ENCODE data around the gene CHMP5. TPM values are rescaled to one million over a fixed set of nuclear protein-coding genes. Genes with fewer than 3 reads are reported as not detected.

Gene CHMP5
- 10 to 100 TPM; 45.3 to 45.9 TPM for total RNA-seq
- long read RNA-seq, transcript CHMP5-201 (8 exons, 1,477 nt) = major isoform, 73 of 77 reads
- long read RNA-seq, partial matches to known transcripts = 2 of 77 reads
- long read RNA-seq, other reads (novel, unspliced or antisense) = 2 of 77 reads

DNA sequence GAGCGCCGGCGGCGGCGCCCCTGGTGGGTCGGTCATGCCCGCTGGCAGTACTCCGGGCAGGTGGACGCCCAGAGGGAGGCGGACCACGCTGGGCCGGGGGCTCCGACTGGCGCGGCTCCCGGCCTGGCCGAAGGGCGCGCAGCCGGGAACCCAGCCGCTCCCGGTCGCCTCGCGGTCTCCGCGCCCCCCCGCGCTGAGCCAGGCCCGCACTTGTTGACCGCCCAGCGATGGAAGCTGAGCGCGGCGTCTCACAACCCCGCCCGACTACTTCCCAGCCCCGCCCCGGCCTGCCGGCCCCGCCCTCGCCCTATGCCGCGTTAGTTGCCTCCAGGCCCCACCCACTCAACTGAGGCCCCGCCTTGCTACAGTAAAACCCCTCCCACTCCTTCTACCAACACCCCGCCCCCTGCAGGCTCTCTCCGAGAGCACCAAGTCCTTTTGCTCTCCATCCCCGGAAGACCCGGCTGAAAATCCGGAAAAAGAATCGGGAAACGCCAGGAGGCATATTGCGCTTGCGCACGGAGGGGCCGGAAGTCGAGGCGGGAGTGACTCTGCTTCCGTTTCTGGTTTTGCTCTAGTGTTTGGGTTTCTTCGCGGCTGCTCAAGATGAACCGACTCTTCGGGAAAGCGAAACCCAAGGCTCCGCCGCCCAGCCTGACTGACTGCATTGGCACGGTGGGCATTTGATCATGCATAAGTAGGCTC lies at the start of gene CHMP5, which contains the start of gene BAG1:
Gene CHMP5 (plus strand): TSS at position 577 of the 705 bp plus-strand sequence. CDS start 30 bp downstream, at position 607.
Gene BAG1 (minus strand): TSS at position 236 of the 705 bp plus-strand sequence.
- ATAC-seq = peak; percentile 99
- intact Hi-C loops (cut with DNase I) = no loop called here
- peak; percentile 100 for DNase-seq

- intact Hi-C loops (cut with DNase I) = loop anchor here (2.0 to 10.0 kb wide), 3 partner anchors 46 to 140 kb away; partner anchors contain the start of gene B4GALT1 (in 1 of the 2)
- DNase-seq = peak; percentile 34
- peak in 1 of 2 donors; percentile 50 for ATAC-seq
Observed at GRCh38 chr9:33220681-33221567, 43.9 kb upstream of the CHMP5 start.

- DNase-seq (no peak), ATAC-seq (no peak)
- intact Hi-C loops (cut with DNase I) = loop anchor here (2.0 to 10.0 kb wide), 3 partner anchors 47 to 141 kb away; partner anchors contain the start of gene B4GALT1 (in 1 of the 2)
Observed at GRCh38 chr9:33221568-33221884, 43.3 kb upstream of the CHMP5 start.

GRCh38 chr9:33222031-33222430 lies 42.8 kb upstream of the CHMP5 start:
- intact Hi-C loops (cut with DNase I) = loop anchor here (5.0 to 10.0 kb wide), 2 partner anchors 47 to 55 kb away; partner anchors contain the start of gene B4GALT1 (in 1 of the 2)
- DNase-seq (no peak), ATAC-seq (no peak)

DNA sequence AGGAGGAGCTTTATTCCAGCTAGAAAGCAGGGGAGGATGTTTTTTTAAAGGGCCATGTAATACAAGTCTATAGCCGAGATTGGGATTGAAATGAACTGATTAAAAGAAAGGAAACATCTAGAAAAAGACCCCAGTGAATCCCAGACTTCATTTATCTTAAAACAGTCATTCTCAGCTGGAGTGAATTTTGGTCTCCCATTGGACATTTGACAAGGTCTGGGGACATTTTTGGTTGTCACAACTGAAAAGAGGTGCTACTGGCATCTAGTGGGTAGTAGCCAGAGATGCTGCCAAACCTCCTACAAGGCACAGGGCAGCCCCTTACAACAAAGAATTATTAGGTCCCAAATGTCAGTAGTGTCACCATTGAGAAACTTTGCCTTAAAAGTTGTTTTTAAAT lies 41.2 kb upstream of the CHMP5 start:
- intact Hi-C loops (cut with DNase I) = loop anchor here (1.0 to 10.0 kb wide), 3 partner anchors 49 to 142 kb away; partner anchors contain the start of gene B4GALT1 (in 1 of the 2)
- ATAC-seq (no peak), DNase-seq (no peak)

DNA sequence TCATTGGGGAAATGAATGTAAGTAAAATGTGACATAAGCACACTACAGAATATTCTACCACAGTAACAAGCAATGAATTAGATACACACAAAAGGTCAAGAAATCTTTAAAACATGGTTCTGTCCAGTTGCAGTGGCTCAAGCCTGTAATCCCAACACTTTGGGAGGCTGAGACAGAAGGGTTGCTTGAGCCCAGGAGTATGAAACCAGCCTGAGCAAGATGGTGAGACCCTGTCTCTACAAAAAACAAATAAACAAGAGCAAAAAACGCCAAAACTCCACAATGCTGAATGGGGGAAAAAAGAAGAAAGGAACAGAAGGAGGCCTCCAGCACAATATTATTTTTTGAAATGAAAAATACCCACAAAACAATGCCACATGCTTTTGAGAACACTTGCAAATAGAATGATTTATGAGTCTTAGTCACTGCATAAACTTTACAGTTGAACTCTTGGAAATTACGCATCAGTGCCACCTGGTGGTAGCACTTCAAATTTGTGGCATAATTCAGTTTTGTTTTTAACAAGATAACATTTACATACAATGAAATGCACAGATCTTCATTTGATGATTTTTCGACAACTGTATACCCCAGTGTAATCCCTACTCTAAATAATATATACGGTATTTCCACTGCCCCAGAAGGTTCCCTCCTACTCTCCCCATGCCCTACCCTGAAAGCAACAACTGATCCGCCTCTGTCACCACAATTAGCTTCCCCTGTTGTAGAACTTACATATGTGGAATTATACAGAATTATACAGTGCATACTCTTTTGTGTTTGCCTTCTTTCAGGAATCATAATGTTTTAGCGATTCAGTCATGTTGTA lies 39.3 kb upstream of the CHMP5 start:
- intact Hi-C loops (cut with DNase I) = loop anchor here in 1 of 2 donors (10.0 kb wide), 1 partner anchor 51 kb away; no protein-coding TSS in a partner anchor
- ATAC-seq (peak; percentile 32 to 48), DNase-seq (peak; percentile 43)

GRCh38 chr9:33227008-33227398 lies 37.8 kb upstream of the CHMP5 start:
- peak; percentile 25 to 49 for ATAC-seq
- intact Hi-C loops (cut with DNase I) = loop anchor here in 1 of 2 donors (10.0 kb wide), 1 partner anchor 52 kb away; no protein-coding TSS in a partner anchor
- peak; percentile 48 for DNase-seq

- intact Hi-C loops (cut with DNase I) = loop anchor here in 1 of 2 donors (10.0 kb wide), 1 partner anchor 53 kb away; no protein-coding TSS in a partner anchor
- ATAC-seq = no peak
- DNase-seq = no peak
Observed at GRCh38 chr9:33227741-33228140, 37.1 kb upstream of the CHMP5 start.

DNA sequence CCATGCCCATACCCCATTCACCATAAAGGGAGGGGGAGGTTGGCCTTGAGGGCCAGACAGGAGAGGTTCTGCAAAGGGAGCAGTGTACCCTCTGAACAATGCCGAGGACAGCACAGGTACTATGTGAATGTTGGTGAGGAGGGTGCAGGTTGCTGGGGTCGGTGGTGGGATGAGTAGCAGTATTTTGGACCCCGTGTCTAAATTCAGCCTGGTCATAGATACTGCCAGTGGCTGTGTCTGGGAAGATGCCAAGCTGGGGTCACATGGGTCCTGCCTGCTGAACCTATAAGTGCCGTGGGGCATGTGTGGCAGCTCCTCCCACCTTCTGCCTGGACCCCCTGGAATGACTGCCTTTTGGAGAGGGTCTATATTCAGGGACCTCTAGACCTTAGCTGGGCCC lies 36.2 kb upstream of the CHMP5 start:
- intact Hi-C loops (cut with DNase I) = loop anchor here in 1 of 2 donors (10.0 kb wide), 1 partner anchor 54 kb away; no protein-coding TSS in a partner anchor
- ATAC-seq = no peak
- DNase-seq = no peak

- intact Hi-C loops (cut with DNase I) = loop anchor here in 1 of 2 donors (10.0 kb wide), 1 partner anchor 55 kb away; no protein-coding TSS in a partner anchor
- peak; percentile 32 to 63 for ATAC-seq
- DNase-seq = peak; percentile 34
Observed at GRCh38 chr9:33229359-33230114, 35.3 kb upstream of the CHMP5 start.

- no peak for ATAC-seq
- DNase-seq = no peak
- intact Hi-C loops (cut with DNase I) = no loop called here
Observed at GRCh38 chr9:33230756-33231622, 33.9 kb upstream of the CHMP5 start.

- DNase-seq = no peak
- intact Hi-C loops (cut with DNase I) = no loop called here
- ATAC-seq = no peak
Observed at GRCh38 chr9:33231623-33231942, 33.3 kb upstream of the CHMP5 start.

DNA sequence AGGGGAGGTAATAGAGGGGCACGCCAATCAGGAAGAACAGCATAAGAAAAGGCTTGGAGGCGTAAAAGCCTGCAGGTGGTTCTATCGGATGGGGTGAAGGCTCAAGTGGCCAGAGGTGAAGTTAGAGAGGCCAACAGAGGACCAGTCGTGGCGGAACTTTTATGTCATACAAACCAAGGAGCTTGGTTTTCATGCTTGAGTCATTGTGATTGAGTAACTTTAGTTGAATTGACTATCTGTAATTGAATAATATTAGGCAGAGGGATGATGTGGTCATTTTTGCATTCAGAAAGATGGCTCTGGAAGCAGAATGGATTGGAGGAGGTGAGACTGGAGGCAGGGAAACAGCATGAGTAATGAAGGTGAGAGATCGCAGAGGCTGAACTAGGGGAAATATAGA lies 32.0 kb upstream of the CHMP5 start:
- intact Hi-C loops (cut with DNase I) = no loop called here
- ATAC-seq (no peak), DNase-seq (no peak)

DNA sequence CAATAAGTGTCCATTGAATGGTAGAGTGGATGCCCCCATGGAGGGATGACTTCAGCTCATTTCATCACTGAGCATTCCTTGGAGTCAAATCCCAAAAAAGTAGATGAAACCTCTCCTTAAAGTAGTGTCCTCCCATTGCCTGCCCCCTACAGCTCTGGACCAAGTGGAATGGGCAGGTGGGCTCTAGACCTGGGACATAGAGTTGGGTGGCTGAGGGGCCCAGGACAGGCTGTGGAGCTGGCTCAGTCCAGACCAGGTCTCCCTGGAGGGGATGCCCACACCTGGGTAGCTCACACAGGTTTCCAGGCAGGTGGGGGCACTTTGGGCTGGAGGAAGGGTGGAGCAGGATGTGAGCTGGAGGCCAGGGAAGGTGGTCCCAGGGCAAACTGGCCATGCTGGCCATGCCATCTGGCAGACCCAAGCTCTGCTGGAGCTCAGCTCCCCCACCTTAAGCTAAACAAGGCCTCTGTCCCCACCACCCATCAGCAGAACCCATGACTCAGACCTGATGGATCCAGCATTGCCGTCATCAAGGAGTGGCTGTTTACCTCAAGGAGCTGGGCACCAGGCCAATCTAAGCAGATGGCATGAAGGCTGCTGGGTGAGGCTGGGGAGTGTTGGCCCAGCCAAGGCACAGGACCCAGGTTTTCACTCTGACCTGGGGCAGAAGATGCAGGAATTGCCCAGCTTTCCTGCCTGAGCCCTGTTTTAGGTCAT lies 31.1 kb upstream of the CHMP5 start:
- intact Hi-C loops (cut with DNase I) = no loop called here
- DNase-seq (peak; percentile 49), ATAC-seq (peak in 1 of 2 donors; percentile 81)

DNA sequence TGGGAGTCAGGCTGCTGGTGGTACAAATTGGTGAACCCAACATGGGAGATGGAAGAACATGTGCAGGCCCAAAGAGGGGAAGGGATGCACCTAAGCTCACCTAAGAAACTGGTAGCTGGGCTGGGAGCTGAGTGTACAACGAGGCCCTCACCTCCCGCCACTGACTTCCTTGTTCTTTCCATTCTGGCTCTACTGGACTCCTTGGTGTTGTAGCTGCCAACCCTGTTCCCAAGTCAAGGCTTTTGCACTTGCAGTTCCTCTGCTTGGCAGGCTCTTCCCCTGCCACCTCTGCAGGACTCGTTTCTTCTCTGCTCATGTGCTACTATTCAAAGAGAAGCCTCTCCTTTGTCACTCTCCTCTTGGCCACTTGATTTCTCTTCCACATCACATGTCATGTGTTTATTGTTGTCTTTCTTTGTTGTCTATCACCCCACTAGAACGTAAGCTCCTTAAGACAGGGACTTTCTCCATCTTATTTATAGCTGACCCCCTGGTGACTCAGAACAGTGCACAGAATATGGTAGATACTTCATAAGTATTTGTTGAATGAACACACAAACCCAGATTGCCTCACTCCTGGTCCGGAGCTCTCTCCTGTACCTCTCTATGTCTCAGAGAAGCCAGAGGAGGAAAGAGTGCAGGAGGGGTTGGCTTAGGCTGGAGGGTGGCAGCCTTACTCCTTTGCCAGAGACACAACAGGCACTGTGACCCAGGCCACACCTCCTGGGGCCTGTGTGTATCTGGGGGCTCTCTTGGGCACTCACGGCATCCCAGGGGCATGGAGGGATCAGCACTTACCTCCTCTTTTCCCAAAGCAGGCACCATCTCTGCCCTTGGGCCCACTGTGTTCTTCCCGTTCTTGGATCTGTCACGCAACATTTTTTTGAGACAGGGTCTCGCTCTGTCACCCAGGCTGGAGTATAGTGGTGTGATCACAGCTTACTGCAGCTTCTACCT lies 30.1 kb upstream of the CHMP5 start:
- intact Hi-C loops (cut with DNase I) = no loop called here
- no peak for DNase-seq
- no peak for ATAC-seq
